G401 (cell line): ENCODE measurements around the gene RNF31. TPM values are rescaled to one million over a fixed set of nuclear protein-coding genes. Genes with fewer than 3 reads are reported as not detected.

Source experiments
- DNase-seq: peaks from one replicate; pipeline ENCODE4 v3.0.0-alpha.2; 2015; ENCODE audit warnings: low spot score
- in situ Hi-C: cut with HindIII; loops from 2 replicates; pipeline ENCODE4 v1.10.0; 2016; ENCODE audit warnings: low sequenced_read_pairs, mixed read lengths
- total RNA-seq: library from RNA; depleted of rRNA; stranded (reverse); fragments of >200 nt; shearing (Covaris generic); gene quantifications from 2 replicates; pipeline ENCODE4 v1.2.3, GENCODE V29; 2014

Gene RNF31
- total RNA-seq, 1 experiment from 2014 or later = 89.7 TPM

DNA sequence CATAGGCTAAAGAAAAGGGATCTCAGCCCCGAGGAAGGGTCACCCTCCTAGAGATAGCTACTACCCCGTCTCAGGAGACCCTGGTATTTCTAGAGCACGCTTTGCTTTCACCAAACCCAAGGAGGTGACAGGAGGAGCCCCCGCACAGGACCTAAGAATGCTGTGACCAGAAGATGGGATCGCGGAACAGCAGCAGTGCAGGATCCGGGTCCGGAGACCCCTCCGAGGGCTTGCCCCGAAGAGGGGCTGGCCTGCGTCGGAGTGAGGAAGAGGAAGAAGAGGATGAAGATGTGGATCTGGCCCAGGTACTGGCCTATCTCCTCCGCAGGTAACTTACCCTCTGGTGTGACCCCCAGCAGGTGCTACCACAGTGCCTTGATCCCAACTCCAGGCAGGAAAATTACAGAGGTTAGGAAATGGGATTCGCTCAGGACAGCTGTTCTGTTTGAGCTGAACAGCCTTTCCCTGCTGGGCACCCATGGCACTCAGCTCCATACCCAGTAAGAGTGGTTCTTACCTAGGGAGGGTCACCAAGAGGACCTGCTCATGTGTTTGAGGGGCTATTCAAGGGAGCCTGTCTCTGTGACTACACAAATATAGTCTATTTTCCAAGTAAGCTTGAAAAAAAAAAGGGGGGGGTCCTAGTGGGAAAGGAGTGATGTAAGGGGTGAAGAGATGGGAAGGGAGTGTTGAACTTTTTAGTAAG is 31.7 kb upstream of the RNF31 start:
- in situ Hi-C loops = no loop called here
- DNase-seq = no peak

DNA sequence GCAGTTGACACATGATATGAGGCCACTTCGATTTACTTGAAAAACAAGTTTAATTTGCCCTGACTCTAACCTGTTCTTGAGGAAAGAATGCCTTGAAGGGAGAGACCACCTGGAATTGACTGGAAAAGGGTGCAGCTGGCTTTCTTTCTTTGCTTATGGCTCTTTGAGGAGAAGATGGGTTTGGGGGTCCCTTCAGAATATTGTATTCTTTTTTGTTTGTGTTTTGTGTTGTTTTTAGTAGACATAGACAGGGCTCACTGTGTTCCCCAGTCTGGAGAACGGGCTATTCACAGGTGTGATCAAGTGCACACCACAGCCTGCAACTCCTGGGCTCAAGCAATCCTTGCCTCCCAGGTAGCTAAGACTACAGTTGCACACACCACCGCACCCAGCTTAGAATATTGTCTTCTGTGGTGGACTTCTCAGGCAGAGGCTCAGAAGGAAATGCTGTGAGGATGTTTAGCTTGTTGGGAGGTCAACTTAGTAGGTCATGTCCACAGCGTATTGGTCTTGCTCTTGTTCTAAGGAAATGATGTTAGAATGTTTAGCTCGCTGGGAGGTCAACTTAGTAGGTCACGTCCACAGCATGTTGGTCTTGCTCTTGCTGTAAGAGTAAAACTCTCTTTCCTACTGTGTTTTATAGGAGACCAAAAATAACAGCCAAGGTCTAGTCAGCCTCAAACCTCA is 31.0 kb upstream of the RNF31 start:
- no peak for DNase-seq
- in situ Hi-C loops = no loop called here

DNA sequence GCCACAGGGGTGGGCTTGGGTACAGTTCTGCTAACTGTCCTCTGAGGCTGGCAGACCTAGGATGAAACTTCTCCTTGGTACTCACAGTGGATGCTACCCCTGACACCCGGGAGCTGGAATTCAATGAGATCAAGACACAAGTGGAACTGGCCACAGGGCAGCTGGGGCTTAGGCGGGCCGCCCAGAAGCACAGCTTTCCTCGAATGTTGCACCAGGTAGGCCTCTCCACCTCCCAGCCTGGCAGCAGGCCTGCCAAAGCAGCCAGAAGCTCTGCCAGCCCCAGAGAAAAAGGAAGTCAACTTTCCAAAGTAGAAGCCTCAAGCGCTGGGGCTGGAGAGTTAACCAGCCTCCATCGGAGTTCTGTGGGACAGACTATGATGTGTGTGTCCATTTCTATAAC is 30.1 kb upstream of the RNF31 start:
- no peak for DNase-seq
- in situ Hi-C loops = no loop called here

DNA sequence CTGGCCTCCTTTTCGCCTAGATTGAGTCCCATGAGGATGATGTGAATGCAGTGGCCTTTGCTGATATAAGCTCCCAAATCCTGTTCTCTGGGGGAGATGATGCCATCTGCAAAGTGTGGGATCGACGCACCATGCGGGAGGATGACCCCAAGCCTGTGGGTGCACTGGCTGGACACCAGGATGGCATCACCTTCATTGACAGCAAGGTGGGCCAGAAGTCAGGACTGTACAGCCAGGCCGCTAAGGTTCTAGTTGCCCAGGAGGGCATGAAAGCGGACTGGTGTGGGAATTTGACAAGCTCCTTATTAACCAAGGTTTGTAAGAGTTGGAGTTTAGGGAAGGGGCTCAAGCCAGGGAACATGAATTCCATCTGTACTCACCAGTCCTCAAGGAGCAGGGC is 27.6 kb upstream of the RNF31 start:
- in situ Hi-C loops = no loop called here
- no peak for DNase-seq

DNA sequence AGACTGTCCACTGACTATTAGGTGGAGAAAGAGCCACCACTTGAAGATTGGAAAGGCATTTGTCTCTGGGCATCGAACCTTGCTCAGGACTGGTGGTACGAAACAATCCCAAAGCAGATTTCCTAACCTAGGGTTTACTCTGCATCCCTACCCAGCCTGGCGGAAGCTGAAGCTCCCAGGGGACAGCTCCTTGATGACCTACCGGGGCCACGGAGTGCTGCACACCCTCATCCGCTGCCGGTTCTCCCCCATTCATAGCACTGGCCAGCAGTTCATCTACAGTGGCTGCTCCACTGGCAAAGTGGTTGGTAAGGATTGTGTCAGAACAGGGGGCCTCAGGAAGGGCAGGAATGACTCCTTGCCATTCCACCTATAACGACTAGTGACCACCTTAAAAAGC is 26.1 kb upstream of the RNF31 start:
- in situ Hi-C loops = no loop called here
- no peak for DNase-seq

DNA sequence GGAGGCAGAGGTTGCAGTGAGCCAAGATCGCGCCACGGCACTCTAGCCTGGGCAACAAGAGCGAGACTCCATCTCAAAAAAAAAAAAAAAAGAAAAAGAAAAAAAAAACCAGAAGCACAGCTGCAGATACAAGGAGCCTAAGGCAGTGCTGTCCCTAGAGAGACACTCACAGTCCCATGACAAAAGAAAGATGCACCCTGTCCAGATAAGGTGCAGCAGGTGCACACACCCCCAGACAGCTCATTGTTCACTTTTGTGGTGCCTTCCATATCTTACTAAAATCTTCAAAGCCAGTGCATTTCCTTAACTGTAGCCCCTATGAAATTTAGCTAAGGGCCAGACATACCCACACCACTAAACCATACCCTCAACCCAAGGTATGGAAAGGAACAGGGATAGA is 24.9 kb upstream of the RNF31 start:
- no peak for DNase-seq
- in situ Hi-C loops = no loop called here

DNA sequence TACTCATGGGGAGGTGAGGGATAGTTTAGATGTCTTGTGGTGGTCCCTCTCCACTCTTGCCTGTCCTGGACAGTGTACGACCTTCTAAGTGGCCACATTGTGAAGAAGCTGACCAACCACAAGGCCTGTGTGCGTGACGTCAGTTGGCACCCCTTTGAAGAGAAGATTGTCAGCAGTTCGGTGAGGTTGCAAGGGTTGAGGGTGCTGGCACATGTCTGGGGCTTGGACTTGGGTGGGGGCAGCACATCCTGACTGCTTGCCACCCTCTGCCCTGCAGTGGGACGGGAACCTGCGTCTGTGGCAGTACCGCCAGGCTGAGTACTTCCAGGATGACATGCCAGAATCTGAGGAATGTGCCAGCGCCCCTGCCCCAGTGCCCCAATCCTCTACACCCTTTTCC is 24.4 kb upstream of the RNF31 start:
- no peak for DNase-seq
- in situ Hi-C loops = no loop called here

DNA sequence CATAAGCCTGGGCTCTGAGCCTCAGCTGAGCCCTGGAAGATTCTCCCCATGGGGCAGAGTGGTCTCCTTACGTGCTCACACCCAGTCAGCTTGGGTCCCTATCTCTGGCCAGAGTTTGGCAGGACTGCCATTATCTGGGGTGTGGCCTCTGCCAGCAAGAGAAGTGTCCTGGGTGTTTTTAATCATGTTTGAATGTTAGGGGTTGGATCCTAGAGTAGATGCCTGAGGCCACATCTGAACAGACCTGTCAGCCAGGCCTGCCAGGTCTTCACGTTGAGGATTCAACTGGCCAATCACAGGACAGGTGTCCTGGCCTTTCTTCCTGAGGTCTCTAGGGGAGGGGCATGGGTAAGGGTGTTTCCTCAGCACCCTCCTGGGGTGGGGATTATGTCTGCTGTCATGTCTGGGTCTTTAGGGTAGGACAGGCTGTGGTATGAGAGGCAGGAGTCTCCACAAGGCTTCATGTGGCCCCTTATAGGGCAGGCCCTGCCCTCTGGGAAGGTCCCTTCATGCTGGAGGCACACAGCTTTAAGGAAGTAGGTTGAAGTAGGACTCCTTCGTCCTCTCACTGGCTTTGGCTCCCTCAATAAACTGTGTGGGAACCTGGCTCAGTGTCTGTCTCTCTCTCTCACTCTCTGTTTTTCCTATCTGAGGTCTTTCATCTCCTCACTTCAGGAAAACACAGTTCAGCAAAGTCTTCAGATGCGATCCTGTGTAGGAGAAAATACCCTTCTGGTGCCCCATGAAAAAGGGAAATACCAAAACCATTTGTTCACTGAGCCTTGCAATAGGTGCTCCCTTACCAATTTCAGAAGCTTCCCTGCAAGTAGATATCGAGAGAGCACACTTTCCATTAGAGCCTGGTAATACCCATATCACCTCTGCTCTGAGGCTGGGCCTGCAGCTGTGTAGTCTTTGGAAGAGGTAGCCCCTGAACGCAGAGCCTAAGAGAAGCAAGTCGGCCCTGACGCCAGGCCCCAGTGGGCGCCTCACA is 23.6 kb upstream of the RNF31 start:
- DNase-seq = no peak
- in situ Hi-C loops = no loop called here

DNA sequence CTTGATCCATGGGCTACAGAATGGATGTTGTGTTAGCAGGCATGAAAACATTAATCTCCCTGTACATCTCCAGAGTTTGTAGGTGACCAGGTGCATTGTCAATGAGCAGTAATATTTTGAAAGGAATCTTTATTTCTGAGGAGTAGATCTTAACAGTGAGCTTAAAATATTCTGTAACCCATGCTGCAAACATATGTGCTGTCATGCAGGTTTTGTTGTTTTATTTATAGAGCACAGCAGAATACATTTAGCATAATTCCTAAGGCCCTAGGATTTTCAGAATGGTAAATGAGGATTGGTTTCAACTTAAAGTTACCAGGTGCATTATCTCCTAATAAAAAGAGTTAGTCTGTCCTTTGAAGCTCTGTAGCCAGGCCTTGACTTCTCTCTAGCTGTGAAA is 20.4 kb upstream of the RNF31 start:
- in situ Hi-C loops = no loop called here
- no peak for DNase-seq

DNA sequence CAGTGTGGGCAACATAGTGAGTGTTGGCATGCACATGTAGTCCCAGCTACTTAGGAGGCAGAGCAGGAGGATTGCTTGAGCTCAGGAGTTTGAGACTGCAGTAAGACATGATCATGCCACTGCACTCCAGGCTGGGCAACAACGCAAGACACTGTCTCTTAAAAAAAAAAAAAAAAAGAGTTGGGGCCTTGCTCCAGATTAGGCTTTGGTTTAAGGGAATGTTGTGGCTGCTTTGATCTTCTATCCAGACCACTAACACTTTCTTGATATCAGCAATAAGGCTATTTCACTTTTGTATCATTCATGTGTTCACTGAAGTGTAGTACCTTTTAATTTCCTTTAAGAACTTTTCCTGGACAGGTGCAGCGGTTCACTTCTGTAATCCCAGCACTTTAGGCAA is 19.6 kb upstream of the RNF31 start:
- no peak for DNase-seq
- in situ Hi-C loops = no loop called here

DNA sequence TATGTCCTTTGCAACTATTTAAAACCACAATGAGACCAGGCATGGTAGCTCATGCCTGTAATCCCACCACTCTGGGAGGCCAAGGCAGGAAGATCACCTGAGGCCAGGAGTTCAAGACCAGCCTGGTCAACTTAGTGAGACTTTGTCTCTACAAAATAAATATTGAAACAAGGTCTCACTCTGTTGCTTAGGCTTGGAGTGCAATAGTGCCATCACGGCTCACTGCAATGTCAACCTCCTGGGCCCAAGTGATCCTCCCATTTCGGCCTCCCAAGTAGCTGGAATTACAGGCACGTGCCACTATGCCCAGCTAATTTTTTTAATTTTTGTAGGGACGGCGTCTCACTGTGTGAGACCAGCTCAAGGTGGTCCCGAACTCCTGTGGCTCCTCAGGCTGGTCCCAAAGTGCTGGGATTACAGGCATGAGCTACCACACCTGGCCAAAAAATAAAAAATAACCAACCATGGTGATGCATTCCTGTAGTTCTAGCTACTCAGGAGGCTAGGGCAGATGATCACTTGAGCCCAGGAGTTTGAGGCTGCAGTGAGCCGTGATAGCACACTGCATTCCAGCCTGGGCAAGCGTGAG is 17.8 kb upstream of the RNF31 start:
- in situ Hi-C loops = no loop called here
- no peak for DNase-seq

DNA sequence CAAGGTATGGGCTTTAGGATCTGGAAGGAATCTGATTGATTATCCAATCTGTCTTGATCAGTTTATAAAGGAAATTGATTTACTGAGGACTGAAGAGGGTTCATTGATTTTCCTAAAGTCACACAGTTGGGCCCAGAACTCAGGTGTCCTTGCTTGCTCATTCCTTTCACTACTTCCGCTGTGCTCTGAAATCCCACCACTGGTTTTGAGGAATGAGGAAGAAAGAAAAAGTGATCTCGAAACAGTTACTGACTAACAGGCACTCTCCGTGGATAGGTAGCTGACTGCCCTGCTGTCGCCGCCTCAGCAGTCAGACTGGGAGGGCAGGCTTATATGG is 16.9 kb upstream of the RNF31 start, which contains the start of gene FITM1:
Gene FITM1, plus strand, starts transcription at position 280 of the 337 bp plus-strand sequence. CDS start 905 bp downstream, outside the sequence.
- no peak for DNase-seq
- in situ Hi-C loops = no loop called here

DNA sequence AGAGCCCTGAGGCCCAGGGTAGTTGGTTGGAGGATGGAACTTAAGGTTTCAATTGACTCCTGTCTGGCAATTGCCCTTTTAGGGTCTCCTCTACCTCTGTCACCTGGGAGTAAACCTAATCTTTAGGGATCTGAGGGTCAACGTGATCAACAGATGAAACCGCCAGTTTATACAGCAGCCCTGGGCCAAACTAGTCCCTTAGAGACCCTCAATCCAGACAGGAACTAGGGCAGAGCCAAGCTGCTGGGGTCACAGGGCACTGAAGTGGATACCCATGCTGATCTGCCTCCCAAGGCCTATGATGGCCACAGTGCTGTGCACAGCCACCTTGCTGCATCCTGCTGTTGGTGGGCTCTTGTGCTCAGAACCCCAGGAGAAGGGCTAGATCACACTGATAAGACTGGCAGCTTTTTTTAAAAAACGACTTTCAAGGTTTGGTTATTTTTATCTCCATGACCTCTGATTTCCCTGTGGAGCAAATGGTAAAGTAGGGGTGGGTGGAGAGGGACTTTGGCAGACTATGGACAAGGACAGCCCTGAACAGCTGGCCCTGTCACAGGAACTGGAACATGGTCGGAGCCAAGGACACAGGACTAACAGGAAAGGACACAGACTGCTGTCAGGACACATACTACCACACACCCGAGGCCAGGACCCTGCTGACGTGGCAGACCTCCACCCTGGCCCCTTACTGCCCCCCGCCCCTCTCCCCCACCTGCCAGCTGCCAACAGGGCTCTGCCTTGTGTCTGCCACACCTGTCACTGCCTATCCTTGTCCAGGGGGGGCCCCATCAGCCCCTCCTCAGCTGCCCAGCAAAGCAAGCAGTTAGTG is 16.4 kb upstream of the RNF31 start:
- in situ Hi-C loops = no loop called here
- no peak for DNase-seq

DNA sequence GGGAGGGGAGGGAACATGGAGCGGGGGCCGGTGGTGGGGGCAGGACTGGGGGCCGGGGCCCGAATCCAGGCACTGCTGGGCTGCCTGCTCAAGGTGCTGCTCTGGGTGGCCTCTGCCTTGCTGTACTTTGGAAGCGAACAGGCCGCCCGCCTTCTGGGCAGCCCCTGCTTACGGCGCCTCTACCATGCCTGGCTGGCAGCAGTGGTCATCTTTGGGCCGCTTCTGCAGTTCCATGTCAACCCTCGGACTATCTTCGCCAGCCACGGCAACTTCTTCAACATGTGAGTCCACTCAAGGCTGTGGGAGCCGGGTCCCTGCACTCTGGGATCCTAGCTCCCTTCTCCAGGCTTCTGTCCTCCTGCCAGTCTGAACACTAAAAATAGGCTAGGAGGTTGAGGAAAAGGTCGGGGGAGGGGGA is 15.7 kb upstream of the RNF31 start:
- in situ Hi-C loops = no loop called here
- DNase-seq = no peak

DNA sequence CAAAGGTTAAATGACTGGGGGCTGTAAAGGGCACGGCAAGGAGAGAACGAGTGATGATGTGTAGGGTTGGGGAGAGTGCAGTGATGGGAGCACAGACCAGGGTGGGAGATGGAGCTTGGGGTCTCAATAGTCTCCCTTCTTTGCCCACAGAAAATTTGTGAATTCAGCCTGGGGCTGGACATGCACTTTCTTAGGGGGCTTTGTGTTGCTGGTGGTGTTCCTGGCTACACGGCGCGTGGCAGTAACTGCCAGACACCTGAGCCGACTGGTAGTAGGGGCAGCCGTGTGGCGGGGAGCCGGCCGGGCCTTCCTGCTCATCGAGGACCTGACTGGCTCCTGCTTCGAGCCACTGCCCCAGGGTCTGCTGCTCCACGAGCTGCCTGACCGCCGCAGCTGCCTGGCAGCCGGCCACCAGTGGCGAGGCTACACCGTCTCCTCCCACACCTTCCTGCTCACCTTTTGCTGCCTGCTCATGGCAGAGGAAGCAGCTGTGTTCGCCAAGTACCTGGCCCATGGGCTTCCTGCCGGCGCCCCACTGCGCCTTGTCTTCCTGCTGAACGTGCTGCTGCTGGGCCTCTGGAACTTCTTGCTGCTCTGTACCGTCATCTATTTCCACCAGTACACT is 15.1 kb upstream of the RNF31 start:
- in situ Hi-C loops = no loop called here
- DNase-seq = no peak

DNA sequence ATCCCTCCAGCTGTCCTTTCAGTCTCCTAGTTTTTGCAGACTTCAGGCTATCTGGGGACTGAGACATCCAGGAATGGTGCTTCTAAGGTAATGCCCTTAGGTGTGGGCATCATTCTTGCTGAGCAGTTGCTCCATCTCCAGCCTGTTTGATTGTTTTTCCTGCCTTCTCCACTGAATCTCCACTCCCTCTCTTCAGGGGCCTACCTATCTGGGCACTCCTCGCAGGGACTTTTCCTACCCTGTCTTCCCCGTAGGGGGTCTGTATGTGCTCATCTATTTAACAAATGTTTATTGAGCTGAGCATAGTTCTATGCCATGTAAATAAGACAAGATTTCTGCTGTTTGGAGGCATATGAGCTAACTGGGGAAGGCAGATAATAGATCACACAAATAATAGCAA is 14.3 kb upstream of the RNF31 start:
- no peak for DNase-seq
- in situ Hi-C loops = no loop called here

DNA sequence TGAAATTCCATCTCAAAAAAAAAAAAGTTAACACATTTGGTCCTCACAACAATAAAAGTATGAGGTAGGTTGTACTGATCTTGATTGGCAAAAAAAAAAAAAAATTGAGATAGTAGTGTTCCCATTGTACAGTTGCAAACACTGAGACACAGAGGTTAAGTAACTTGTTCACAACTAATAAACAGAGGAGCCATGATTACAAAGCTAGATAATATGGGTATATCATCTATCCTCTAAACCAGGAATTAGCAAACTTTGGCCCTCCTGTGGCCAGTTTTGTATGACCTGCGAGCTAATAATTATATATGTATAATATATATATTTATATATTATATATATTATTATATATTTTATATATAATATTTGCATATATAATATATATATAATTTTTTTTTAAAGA is 13.6 kb upstream of the RNF31 start:
- in situ Hi-C loops = no loop called here
- no peak for DNase-seq

DNA sequence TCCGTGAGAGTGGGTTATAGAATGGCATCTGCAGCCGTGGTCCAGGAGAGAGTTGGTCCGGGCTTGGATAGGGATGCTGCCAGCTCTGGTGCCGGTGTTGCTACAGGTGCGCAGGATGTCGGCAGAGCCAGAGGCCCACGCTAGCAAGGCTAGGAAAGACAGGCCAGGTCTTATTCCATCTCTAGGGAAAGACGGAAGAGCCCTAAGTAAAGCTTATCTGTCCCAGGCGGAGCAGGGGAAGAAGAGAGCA is 11.8 kb upstream of the RNF31 start:
- in situ Hi-C loops = no loop called here
- DNase-seq = no peak
